ENCODE data around the gene BAHCC1.

DNA sequence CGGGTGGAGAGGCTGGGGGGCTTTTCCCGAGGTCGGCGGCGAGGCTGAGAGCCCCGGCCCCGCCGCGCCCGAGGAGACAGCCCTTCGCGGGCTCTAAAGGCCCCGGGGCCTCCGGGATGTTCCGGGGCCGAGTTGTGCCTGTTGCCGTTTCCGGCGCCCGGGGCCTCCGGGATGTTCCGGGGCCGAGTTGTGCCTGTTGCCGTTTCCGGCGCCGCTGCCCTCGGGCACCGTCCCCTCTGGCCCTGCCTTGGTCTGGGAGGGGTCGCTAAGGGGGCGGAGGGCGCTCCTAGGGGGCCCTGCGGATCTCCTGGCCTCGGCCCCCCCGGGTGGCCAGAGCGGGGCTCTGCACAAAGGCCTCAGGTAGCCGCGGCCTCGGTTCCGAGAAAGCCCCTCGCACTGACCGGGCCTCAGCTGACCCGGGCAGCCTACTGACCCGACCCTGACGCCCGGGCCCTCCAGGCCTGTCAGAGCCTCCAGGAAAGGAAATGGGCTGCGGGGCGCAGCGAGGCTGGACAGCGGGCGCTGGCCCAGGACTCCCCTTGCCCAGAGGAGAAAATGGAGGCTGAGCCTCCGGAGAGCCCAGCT lies 93.1 kb downstream of the BAHCC1 start:
- TF ChIP-seq TAF1 (IDR thresholded peaks at IDR 0.05; ENCODE audit: low read depth), result no peak
- TF ChIP-seq, protein P1, sequence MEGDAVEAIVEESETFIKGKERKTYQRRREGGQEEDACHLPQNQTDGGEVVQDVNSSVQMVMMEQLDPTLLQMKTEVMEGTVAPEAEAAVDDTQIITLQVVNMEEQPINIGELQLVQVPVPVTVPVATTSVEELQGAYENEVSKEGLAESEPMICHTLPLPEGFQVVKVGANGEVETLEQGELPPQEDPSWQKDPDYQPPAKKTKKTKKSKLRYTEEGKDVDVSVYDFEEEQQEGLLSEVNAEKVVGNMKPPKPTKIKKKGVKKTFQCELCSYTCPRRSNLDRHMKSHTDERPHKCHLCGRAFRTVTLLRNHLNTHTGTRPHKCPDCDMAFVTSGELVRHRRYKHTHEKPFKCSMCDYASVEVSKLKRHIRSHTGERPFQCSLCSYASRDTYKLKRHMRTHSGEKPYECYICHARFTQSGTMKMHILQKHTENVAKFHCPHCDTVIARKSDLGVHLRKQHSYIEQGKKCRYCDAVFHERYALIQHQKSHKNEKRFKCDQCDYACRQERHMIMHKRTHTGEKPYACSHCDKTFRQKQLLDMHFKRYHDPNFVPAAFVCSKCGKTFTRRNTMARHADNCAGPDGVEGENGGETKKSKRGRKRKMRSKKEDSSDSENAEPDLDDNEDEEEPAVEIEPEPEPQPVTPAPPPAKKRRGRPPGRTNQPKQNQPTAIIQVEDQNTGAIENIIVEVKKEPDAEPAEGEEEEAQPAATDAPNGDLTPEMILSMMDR (IDR thresholded peaks at IDR 0.05; ENCODE audit: poor library complexity, severe bottlenecking), result no peak
- TF ChIP-seq, protein P2, sequence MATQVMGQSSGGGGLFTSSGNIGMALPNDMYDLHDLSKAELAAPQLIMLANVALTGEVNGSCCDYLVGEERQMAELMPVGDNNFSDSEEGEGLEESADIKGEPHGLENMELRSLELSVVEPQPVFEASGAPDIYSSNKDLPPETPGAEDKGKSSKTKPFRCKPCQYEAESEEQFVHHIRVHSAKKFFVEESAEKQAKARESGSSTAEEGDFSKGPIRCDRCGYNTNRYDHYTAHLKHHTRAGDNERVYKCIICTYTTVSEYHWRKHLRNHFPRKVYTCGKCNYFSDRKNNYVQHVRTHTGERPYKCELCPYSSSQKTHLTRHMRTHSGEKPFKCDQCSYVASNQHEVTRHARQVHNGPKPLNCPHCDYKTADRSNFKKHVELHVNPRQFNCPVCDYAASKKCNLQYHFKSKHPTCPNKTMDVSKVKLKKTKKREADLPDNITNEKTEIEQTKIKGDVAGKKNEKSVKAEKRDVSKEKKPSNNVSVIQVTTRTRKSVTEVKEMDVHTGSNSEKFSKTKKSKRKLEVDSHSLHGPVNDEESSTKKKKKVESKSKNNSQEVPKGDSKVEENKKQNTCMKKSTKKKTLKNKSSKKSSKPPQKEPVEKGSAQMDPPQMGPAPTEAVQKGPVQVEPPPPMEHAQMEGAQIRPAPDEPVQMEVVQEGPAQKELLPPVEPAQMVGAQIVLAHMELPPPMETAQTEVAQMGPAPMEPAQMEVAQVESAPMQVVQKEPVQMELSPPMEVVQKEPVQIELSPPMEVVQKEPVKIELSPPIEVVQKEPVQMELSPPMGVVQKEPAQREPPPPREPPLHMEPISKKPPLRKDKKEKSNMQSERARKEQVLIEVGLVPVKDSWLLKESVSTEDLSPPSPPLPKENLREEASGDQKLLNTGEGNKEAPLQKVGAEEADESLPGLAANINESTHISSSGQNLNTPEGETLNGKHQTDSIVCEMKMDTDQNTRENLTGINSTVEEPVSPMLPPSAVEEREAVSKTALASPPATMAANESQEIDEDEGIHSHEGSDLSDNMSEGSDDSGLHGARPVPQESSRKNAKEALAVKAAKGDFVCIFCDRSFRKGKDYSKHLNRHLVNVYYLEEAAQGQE (IDR thresholded peaks at IDR 0.05; ENCODE audit: borderline replicate concordance), result no peak
- TF ChIP-seq EP300 (conservative IDR thresholded peaks at IDR 0.05; ENCODE audit: poor library complexity, severe bottlenecking), result no peak
- no peak for TF ChIP-seq POLR2AphosphoS5 (IDR thresholded peaks at IDR 0.05)
- TF ChIP-seq EZH2 (IDR thresholded peaks at IDR 0.05; ENCODE audit: borderline replicate concordance, insufficient read depth, low read length, poor library complexity, severe bottlenecking), result no peak
- no peak for TF ChIP-seq RAD21 (conservative IDR thresholded peaks at IDR 0.05)
